ENCODE measurements around the gene PEX6. TPM values are rescaled to one million over a fixed set of nuclear protein-coding genes. Genes with fewer than 3 reads are reported as not detected.

The PEX6 gene
- polyA plus RNA-seq, 1 donor (not counting 4 experiments of a cell fraction or from before 2014, with no cell fraction given) = 5.6 TPM

DNA sequence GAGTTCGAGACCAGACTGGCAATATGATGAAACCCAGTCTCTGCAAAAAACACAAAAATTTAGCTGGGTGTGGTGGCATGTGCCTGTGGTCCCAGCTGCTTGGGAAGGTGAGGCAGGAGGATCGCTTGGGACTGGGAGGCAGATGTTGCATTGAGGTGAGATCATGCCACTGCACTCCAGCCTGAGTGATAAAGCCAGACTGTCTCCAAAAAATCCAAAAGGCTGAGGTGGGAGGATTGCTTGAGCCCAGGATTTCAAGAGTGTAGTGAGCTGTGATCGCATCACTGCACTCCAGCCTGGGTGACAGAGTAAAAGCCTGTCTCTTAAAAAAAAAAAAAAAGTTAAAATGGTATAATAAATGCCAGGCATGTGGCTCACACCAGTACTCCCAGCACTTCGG is 64.4 kb downstream of the PEX6 start:
- FAIRE-seq (no peak), DNase-seq (ENCODE audit: low read depth, low spot score) (no peak)
- Histone ChIP-seq H3K9me1 (ENCODE audit: control insufficient read depth, extremely low read depth, insufficient read depth, low read length) (no peaks in the 10 kb centered on the region), H4K20me1 (ENCODE audit: control insufficient read depth, extremely low read depth, insufficient read depth, low read length) (no peaks in the 10 kb centered on the region), H3K4me3 (ENCODE audit: control insufficient read depth in 2 of 3, extremely low read depth in 1 of 3, insufficient read depth in 2 of 3, low read depth in 1 of 3, low read length in 3 of 3) (no peak overlapping the region), H3K36me3 (ENCODE audit: control insufficient read depth in 2 of 2, extremely low read depth in 1 of 2, insufficient read depth in 2 of 2, low read length in 2 of 2) (no peaks in the 10 kb centered on the region), H3K4me2 (ENCODE audit: control insufficient read depth, extremely low read depth, insufficient read depth, low read depth, low read length) (no peak overlapping the region), H3K4me1 (ENCODE audit: control insufficient read depth, extremely low read depth, insufficient read depth, low read length) (peaks cover under 1% of the 10 kb centered on the region), H3K27me3 (ENCODE audit: control insufficient read depth, extremely low read depth, insufficient read depth, low read length) (peaks cover 4% of the 10 kb centered on the region), H3K9ac (ENCODE audit: control insufficient read depth, extremely low read depth, insufficient read depth, low read length) (no peak overlapping the region), H3K27ac (ENCODE audit: control insufficient read depth, insufficient read depth, low read length) (no peak overlapping the region), H3K79me2 (ENCODE audit: control insufficient read depth, insufficient read depth, low read length) (no peaks in the 10 kb centered on the region), H3K9me3 (ENCODE audit: control insufficient read depth, low read depth, low read length) (no peaks in the 10 kb centered on the region), H2AFZ (ENCODE audit: control insufficient read depth, low read length) (no peak overlapping the region)
- TF ChIP-seq EZH2 (IDR thresholded peaks at IDR 0.05; ENCODE audit: low read length) = no peak
- TF ChIP-seq, protein P1, sequence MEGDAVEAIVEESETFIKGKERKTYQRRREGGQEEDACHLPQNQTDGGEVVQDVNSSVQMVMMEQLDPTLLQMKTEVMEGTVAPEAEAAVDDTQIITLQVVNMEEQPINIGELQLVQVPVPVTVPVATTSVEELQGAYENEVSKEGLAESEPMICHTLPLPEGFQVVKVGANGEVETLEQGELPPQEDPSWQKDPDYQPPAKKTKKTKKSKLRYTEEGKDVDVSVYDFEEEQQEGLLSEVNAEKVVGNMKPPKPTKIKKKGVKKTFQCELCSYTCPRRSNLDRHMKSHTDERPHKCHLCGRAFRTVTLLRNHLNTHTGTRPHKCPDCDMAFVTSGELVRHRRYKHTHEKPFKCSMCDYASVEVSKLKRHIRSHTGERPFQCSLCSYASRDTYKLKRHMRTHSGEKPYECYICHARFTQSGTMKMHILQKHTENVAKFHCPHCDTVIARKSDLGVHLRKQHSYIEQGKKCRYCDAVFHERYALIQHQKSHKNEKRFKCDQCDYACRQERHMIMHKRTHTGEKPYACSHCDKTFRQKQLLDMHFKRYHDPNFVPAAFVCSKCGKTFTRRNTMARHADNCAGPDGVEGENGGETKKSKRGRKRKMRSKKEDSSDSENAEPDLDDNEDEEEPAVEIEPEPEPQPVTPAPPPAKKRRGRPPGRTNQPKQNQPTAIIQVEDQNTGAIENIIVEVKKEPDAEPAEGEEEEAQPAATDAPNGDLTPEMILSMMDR (optimal IDR thresholded peaks at IDR 0.05 in 1 of 3, IDR thresholded peaks at IDR 0.05 in 1 of 3, conservative IDR thresholded peaks at IDR 0.05 in 1 of 3; ENCODE audit: extremely low read depth in 1 of 3, insufficient read depth in 2 of 3, low read length in 3 of 3) = no peak
- dilution Hi-C loops (cut with MboI; ENCODE audit: extremely low pct_ligation_motif_present, low sequenced_read_pairs) = no loop called here

Other genes with a start within 250 kb of the PEX6 start
- 14.1 to 18.8 TPM (median 16.7 TPM) in 3 replicates for gene TBCC, start 233.1 kb downstream of the PEX6 start, polyA plus RNA-seq
- gene BICRAL, start 197.1 kb downstream of the PEX6 start, polyA plus RNA-seq = 4.2 to 6.5 TPM (median 5.0 TPM) in 3 replicates
- gene RPL7L1, start 99.6 kb downstream of the PEX6 start, polyA plus RNA-seq = 61.5 to 104 TPM (median 76.8 TPM) in 3 replicates
- gene PTCRA, start 63.1 kb downstream of the PEX6 start, polyA plus RNA-seq = not detected in 3 replicates
- gene CNPY3, start 49.7 kb downstream of the PEX6 start, polyA plus RNA-seq = 15.8 to 30.9 TPM (median 19.7 TPM) in 3 replicates
- gene GNMT, start 18.4 kb downstream of the PEX6 start, polyA plus RNA-seq = 0.08 to 0.10 TPM in 2 of 3 replicates, not detected in the other
- 44.4 to 59.9 TPM (median 49.6 TPM) in 3 replicates for gene PPP2R5D, start 5.4 kb upstream of the PEX6 start, polyA plus RNA-seq
- 62.4 to 76.1 TPM (median 69.2 TPM) in 3 replicates for gene MEA1, start 34.8 kb upstream of the PEX6 start, polyA plus RNA-seq
- gene KLHDC3, start 35.1 kb upstream of the PEX6 start, polyA plus RNA-seq = 22.4 to 30.3 TPM (median 24.8 TPM) in 3 replicates
- gene RRP36, start 42.4 kb upstream of the PEX6 start, polyA plus RNA-seq = 57.1 to 101 TPM (median 67.5 TPM) in 3 replicates
- 8.1 to 15.0 TPM (median 10.4 TPM) in 3 replicates for gene CUL7, start 74.7 kb upstream of the PEX6 start, polyA plus RNA-seq
- gene MRPL2, start 80.3 kb upstream of the PEX6 start, polyA plus RNA-seq = 25.6 to 36.0 TPM (median 27.4 TPM) in 3 replicates
- 8.3 to 15.2 TPM (median 8.8 TPM) in 3 replicates for gene KLC4, start 80.5 kb upstream of the PEX6 start, polyA plus RNA-seq
- gene PTK7, start 97.1 kb upstream of the PEX6 start, polyA plus RNA-seq = 58.8 to 88.8 TPM (median 81.0 TPM) in 3 replicates
- gene SRF, start 192.1 kb upstream of the PEX6 start, polyA plus RNA-seq = 26.0 to 39.2 TPM (median 28.5 TPM) in 3 replicates
- 19.0 to 23.0 TPM (median 21.6 TPM) in 3 replicates for gene CUL9, start 203.0 kb upstream of the PEX6 start, polyA plus RNA-seq

All from keratinocyte (primary cell).